HG03342 (cell line): ENCODE data around the gene SBF1.

Source experiments
- ATAC-seq: cut with Tn5 transposase; IDR thresholded peaks from one replicate; pipeline ENCODE4 v1.9.1; 2021; ENCODE audit warnings: mild to moderate bottlenecking, moderate library complexity; ENCODE audit not compliant: unreplicated experiment

The SBF1 gene

DNA sequence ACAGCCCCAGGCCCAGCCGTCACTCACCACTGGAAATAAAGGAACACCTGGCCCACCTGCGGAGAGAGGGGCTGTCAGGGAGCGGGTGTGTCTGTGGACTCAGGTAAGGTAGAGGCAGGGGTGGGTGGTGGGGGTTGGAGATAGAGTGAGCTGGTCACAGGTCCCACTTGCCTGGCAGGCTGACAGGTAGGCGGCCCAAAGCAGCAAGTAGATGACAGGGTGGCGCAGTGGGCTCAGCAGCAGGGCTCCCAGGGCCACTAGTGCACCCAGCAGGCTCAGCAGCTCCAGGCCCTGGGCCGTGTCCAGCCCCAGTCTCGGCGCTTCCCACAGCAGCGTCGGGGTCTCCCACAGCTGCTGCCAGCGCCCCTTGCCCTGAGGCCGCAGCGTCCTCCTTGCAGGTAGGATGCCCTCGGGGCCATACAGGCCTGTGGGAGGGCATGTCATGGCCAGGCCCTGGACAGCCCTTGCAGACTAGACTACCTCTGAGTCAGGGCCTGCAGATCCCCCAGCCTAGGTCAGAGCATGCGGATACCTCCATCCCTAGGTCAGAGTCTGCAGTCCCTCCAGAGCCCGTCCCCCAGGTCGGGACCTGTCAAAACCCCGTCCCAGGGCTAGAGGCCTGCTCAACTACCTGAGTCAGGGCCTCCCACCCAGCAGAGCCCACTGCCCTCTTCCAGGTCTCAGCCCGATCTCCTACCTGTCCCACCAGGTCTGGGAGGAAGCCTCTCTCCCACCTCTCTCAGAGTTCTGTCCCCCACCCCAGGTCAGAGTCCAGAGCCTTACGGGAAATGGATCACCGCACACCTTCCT lies 32.0 kb upstream of the SBF1 start:
- ATAC-seq = no peak

GRCh38 chr22:50505776-50506610 lies 31.2 kb upstream of the SBF1 start:
- no peak for ATAC-seq

DNA sequence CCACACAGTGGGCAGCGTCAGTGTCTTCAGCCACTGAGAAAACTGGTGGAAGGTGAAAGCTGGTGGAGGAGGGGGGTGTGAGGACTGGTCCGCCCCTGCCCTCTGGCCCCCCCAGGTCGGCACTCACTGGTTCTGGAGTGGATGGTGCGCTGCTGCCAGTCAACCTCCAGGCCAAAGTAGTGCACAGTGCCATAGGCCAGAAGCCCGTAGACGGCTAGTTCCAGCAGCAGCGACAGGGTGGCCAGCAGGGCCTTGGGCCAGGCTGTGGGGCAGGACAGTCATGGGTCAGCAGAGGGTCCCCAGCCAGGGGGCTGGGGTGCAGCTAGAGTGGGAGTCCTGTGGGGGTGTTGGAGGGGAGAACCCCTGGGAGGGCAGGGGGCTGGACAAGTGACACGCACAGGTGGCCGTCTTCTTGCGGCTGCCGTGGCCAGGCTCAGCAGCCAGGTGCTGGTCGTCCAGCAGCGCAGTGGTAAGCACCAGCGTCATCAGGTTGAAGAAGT lies 30.5 kb upstream of the SBF1 start:
- ATAC-seq = no peak

GRCh38 chr22:50504369-50505211 lies 29.8 kb upstream of the SBF1 start:
- no peak for ATAC-seq

- no peak for ATAC-seq
Measured at GRCh38 chr22:50503475-50504145, 28.8 kb upstream of the SBF1 start.

DNA sequence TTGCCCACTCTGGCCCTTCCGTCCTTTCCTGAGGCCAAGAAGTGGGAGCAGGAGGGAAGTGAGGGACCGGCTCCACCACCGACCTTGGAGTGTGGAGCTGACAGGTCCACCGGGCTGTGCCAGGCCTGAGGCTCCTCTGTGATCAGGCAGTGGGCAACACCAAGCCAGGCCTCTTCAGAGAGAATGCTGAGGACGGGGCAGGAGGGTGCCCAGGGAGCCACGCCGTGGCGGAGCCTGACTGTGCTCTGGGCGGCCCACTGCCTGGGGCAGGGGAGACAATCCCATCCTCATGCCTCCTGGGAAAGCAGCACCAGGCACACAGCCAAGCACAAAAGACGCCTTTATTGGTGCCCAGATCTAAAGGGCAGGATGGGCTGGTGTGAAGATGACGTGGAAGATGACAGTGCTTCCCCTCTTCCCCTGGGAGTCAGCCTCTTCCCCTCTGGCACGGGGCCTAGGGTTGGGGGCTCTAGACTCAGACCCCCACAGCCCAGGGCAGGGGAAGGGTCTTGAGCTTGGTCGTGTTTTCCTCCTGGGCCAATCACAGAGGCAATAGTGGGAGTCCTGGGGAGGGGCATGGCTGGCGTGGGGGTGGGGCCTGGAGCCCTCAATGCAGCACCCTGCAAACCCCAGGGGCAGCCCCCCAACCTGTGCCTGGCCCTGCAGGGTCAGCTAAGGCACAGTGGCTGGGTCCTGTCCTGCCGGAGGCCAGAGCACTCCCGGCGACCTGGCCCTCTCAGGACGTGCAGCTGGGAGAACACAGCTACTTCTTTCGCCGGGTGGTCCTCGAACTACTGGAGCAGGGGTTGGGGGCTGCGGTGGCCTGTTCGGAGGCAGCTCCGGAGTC lies 28.0 kb upstream of the SBF1 start:
- ATAC-seq = no peak

- ATAC-seq = no peak
Measured at GRCh38 chr22:50502096-50502495, 27.3 kb upstream of the SBF1 start.

GRCh38 chr22:50500452-50500851 lies 25.6 kb upstream of the SBF1 start:
- ATAC-seq = no peak

GRCh38 chr22:50498322-50498890 lies 23.6 kb upstream of the SBF1 start:
- no peak for ATAC-seq

DNA sequence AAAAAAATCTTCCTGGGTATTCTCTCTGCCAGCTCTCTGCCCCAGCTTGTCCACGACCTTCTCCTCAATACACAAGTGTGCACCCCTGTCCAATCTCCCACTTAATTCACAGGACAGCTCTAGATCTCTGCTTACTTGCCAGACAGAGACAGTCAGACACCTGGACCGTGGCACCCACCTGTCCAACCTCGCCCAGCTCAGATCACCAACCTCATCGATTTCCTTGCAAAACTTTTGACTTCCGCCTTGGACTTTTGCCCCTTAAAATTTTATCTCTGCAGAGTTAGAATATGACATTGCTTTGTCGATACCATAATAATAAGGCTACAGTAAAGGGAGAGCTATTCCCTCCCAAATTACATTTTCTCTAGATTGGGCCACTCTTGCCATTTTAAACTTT lies 22.3 kb upstream of the SBF1 start:
- no peak for ATAC-seq

GRCh38 chr22:50490531-50491308 lies 15.9 kb upstream of the SBF1 start:
- no peak for ATAC-seq

DNA sequence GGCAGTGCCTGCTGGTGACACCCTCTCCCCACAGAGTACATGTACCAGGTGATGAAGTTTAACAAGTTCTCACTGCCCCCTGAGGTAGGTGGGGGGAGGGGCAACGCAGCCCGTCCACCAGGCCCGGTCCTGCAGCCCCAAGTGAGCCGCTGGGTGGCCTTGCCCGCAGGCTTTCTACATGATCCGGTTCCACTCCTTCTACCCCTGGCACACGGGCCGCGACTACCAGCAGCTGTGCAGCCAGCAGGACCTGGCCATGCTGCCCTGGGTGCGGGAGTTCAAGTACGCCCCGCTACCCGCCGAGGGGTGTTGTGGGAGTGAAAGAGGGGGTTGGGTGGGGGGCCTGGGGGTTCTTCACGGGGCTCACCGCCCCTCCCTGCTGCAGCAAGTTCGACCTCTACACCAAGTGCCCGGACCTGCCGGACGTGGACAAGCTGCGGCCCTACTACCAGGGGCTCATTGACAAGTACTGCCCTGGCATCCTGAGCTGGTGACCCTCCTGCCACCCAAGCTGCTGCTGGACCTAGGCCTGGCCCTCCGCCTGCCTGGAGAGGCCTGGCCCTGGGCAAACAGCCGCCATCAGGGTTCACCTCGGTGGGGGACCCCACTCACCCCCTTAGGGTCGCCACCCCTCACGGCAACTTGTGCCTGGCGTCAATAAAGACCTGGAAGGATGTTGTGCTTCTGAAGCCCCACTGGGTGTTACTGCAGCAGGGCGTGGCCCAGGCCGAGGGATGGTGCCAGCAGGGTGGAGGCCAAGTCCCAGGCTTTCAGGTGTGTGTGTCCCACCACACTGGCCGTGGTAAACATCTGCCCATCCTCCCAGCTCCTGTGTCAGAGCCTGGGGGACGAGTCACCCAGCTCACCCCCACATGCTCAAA lies 14.8 kb upstream of the SBF1 start:
- ATAC-seq = no peak

- no peak for ATAC-seq
Measured at GRCh38 chr22:50488886-50489285, 14.1 kb upstream of the SBF1 start.

DNA sequence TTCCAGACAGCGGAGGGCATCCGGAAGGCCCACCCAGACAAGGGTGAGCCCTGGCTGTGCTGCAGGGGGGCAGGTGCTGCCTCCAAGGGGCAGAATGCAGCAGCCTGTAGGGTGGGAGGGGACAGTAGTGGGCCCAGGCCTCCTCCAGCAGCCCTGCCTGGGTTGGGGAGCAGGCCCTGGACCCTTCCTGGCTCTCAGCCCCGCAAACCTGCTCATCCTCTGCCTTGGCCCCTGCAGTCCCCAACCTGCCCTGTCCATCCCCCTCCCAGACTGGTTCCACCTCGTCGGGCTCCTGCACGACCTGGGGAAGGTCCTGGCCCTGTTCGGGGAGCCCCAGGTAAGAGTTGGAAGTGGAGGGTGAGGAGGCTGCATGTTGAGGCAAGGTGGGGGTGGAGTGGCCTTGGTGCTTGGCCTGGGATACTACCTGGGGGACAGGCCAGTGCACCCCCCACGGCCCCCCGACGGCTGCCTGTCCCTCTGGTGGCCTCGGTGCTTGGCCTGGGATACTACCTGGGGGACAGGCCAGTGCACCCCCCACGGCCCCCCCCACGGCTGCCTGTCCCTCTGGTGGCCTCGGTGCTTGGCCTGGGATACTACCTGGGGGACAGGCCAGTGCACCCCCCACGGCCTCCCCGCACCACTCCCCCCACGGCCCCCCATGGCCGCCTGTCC lies 13.3 kb upstream of the SBF1 start:
- no peak for ATAC-seq

GRCh38 chr22:50487290-50488005 lies 12.6 kb upstream of the SBF1 start:
- ATAC-seq = no peak

GRCh38 chr22:50486561-50487289 lies 11.9 kb upstream of the SBF1 start, which contains the start of gene MIOX:
Gene MIOX (plus strand): TSS chr22:50486859. CDS start chr22:50486898, 39 bp downstream.
- no peak for ATAC-seq
